Measurements from ENCODE around the gene PSMB3. TPM values are rescaled to one million over a fixed set of nuclear protein-coding genes. Genes with fewer than 3 reads are reported as not detected.

Gene PSMB3
- total and polyA plus RNA-seq, 9 of the 15 experiments (the other 6 are each of a cell fraction or from before 2014, with no cell fraction given): 460 to 2,775 (median 574) TPM

GRCh38 chr17:38794221-38794620, 41.7 kb downstream of the PSMB3 start:
- ATAC-seq (no peak), DNase-seq (ENCODE audit: extremely low read depth in 1 of 4, low spot score in 3 of 4) (no peak), FAIRE-seq (no peak)
- Histone ChIP-seq H3K9me1 (ENCODE audit: control insufficient read depth, insufficient read depth, low read length) (no peaks in the 10 kb centered on the region), H2AFZ (ENCODE audit: low read depth, low read length) (no peak overlapping the region), H3K36me3 (ENCODE audit: control insufficient read depth, insufficient read depth, low read length) (peaks cover 31% of the 10 kb centered on the region), H3K4me3 (no peak overlapping the region), H3K27me3 (ENCODE audit: control insufficient read depth in 2 of 2, insufficient read depth in 2 of 2, low read length in 2 of 2) (no peaks in the 10 kb centered on the region), H3K27ac (ENCODE audit: extremely low read depth, low read depth, low read length) (no peak overlapping the region), H3K4me1 (replicated peaks in 1 of 2; ENCODE audit: control insufficient read depth in 2 of 2, insufficient read depth in 2 of 2, low read length in 2 of 2) (peaks cover 10 to 20% of the 10 kb centered on the region in 2 experiments), H3K79me2 (ENCODE audit: control insufficient read depth, insufficient read depth, low read length) (peaks cover 47% of the 10 kb centered on the region), H3K9me3 (replicated peaks; ENCODE audit: control insufficient read depth, insufficient read depth, low read depth, low read length) (no peaks in the 10 kb centered on the region), H4K20me1 (replicated peaks; ENCODE audit: control insufficient read depth, insufficient read depth, low read length) (peaks cover 10% of the 10 kb centered on the region; the same call in 1 of the 2 replicates), H3K4me2 (ENCODE audit: insufficient read depth, low read length) (no peak overlapping the region), H3K9ac (ENCODE audit: insufficient read depth in 1 of 2, low read depth in 2 of 2, low read length in 2 of 2) (no peak overlapping the region)
- TF ChIP-seq HSF4 (CRISPR knock-in tag; IDR thresholded peaks at IDR 0.05; ENCODE audit: borderline replicate concordance) (no peak), MED1 (CRISPR knock-in tag; IDR thresholded peaks at IDR 0.05; ENCODE audit: borderline replicate concordance) (no peak), SIN3B (IDR thresholded peaks at IDR 0.05; ENCODE audit: low read depth) (no peak), ZNF707 (CRISPR knock-in tag; conservative IDR thresholded peaks at IDR 0.05) (no peak), PRDM10 (IDR thresholded peaks at IDR 0.05; ENCODE audit: partially characterized antibody) (no peak), NR2C1 (IDR thresholded peaks at IDR 0.05) (no peak), NR2C1 (tag; IDR thresholded peaks at IDR 0.05) (no peak), SIX5 (IDR thresholded peaks at IDR 0.05; ENCODE audit: borderline replicate concordance in 1 of 2, insufficient read depth in 1 of 2, low read depth in 1 of 2, low read length in 2 of 2) (no peak), PHF8 (IDR thresholded peaks at IDR 0.05; ENCODE audit: borderline replicate concordance, low read length) (no peak), ZNF740 (CRISPR knock-in tag; IDR thresholded peaks at IDR 0.05) (no peak), ZNF740 (tag; IDR thresholded peaks at IDR 0.05) (no peak)
- in situ Hi-C loops (cut with MboI) (no loop called here), intact Hi-C loops (cut with micrococcal nuclease) (no loop called here)
- POLR2A ChIA-PET: interaction anchor here (0.5 to 0.6 kb wide), 2 partner anchors 31 to 300 kb away, joined by 3 read pairs; no protein-coding TSS in a partner anchor
- no TSS peak for BruUV-seq (replicated peaks)
- CTCF ChIA-PET (ENCODE audit: low intra/inter-chr PET ratio): interaction anchor here (0.6 kb wide), 1 partner anchor 253 kb away, joined by 6 read pairs; no protein-coding TSS in a partner anchor
- 94% methylated on average over 5 of the region's 5 CpGs for WGBS (ENCODE audit: insufficient coverage, low coverage, missing lambda C conversion rate)

All from K562 (cell line).